IMR-90 (cell line): ENCODE results near the gene SPEG. TPM values are rescaled to one million over a fixed set of nuclear protein-coding genes. Genes with fewer than 3 reads are reported as not detected.

ENCODE experiments used
- ATAC-seq: fragments of 200-7000 bp; cut with Tn5 transposase; 2 replicates; pipeline ENCODE4 v1.9.1; 2020; ENCODE audit warnings: low read depth, mild to moderate bottlenecking, moderate library complexity
- BruUV-seq: library from RNA; stranded (reverse); fragments of 400-500 nt; replicated peaks from 2 replicates; lab custom pipeline; 2021; lab: Mats Ljungman, UMichigan
- CTCF ChIA-PET: fragments of 300-600 bp; formaldehyde crosslinking; extraction: SDS; loops from one replicate; lab custom pipeline; 2021; ENCODE audit warnings: antibody characterized with exemption; lab: Yijun Ruan, JAX
- POLR2A ChIA-PET: fragments of 300-600 bp; sonication (Branson Sonifier 250); formaldehyde crosslinking; loops from one replicate; lab custom pipeline; 2022; ENCODE audit warnings: antibody characterized with exemption; ENCODE audit not compliant: unreplicated experiment; lab: Charles Lee
- DNase-seq: peaks from one replicate; pipeline ENCODE4 v3.0.0; 2013
- H2AFZ ChIP-seq: replicated peaks from 2 replicates; pipeline ENCODE3; 2013; ENCODE audit warnings: low read length, mild to moderate bottlenecking; ENCODE audit not compliant: poor library complexity
- H2AK5ac ChIP-seq: 2 replicates; pipeline ENCODE4 v1.6.1; 2013; ENCODE audit warnings: low read depth, low read length, inconsistent platforms
- H2AK9ac ChIP-seq: replicated peaks from 2 replicates; pipeline ENCODE3; 2013; ENCODE audit warnings: mild to moderate bottlenecking, low read depth, low read length, moderate library complexity; ENCODE audit not compliant: poor library complexity
- H2BK120ac ChIP-seq: 2 replicates; pipeline ENCODE4 v1.6.1; 2013; ENCODE audit warnings: low read depth, low read length, inconsistent platforms
- H2BK15ac ChIP-seq: 3 replicates; pipeline ENCODE4 v1.6.1; 2013; ENCODE audit warnings: low read depth, low read length, inconsistent platforms
- H2BK20ac ChIP-seq: 2 replicates; pipeline ENCODE4 v1.6.1; 2013; ENCODE audit warnings: low read depth, mild to moderate bottlenecking, inconsistent platforms, low read length, moderate library complexity
- H2BK5ac ChIP-seq: 2 replicates; pipeline ENCODE4 v1.6.1; 2013; ENCODE audit warnings: mild to moderate bottlenecking, low read depth, low read length, inconsistent platforms; ENCODE audit not compliant: poor library complexity, severe bottlenecking
- H3K14ac ChIP-seq: replicated peaks from 2 replicates; pipeline ENCODE4 v1.6.1; 2013; ENCODE audit warnings: low read depth, low read length, inconsistent platforms
- H3K18ac ChIP-seq: 2 replicates; pipeline ENCODE4 v1.6.1; 2013; ENCODE audit warnings: low read depth, low read length, control low read depth
- H3K23ac ChIP-seq: 2 replicates; pipeline ENCODE4 v1.6.1; 2013; ENCODE audit warnings: low read depth, low read length, inconsistent platforms
- H3K27ac ChIP-seq: 2 replicates; pipeline ENCODE4 v1.5.1; 2013; ENCODE audit warnings: mild to moderate bottlenecking, control low read depth, low read length; ENCODE audit not compliant: insufficient read depth
- H3K27me3 ChIP-seq: 2 replicates; pipeline ENCODE4 v1.6.1; 2013; ENCODE audit warnings: low read length; ENCODE audit not compliant: control insufficient read depth, insufficient read depth
- H3K36me3 ChIP-seq: 2 replicates; pipeline ENCODE4 v1.6.1; 2013; ENCODE audit warnings: low read length, mixed read lengths; ENCODE audit not compliant: control insufficient read depth, insufficient read depth
- H3K4ac ChIP-seq: 2 replicates; pipeline ENCODE4 v1.6.1; 2013; ENCODE audit warnings: low read depth, low read length, inconsistent platforms
- H3K4me1 ChIP-seq: 2 replicates; pipeline ENCODE4 v1.6.1; 2013; ENCODE audit warnings: low read length, mixed read lengths; ENCODE audit not compliant: control insufficient read depth, insufficient read depth
- H3K4me2 ChIP-seq: 2 replicates; pipeline ENCODE4 v1.6.1; 2013; ENCODE audit warnings: low read depth, mild to moderate bottlenecking, control low read depth, low read length, moderate library complexity
- H3K4me3 ChIP-seq: 2 replicates; pipeline ENCODE4 v1.5.1; 2013; ENCODE audit warnings: low read depth, mild to moderate bottlenecking, control low read depth, low read length, moderate library complexity; ENCODE audit not compliant: insufficient read depth
- H3K56ac ChIP-seq: 2 replicates; pipeline ENCODE4 v1.6.1; 2013; ENCODE audit warnings: low read length, inconsistent platforms; ENCODE audit not compliant: insufficient read depth; ENCODE audit errors: extremely low read depth
- H3K79me1 ChIP-seq, 2 experiments: 2 replicates each; pipeline ENCODE4 v1.6.1; 2013; ENCODE audit warnings: low read length in 2 of 2, inconsistent platforms in 1 of 2, low read depth in 1 of 2
- H3K9ac ChIP-seq: 2 replicates; pipeline ENCODE4 v1.6.1; 2013; ENCODE audit warnings: low read depth, low read length, control low read depth
- H3K9me1 ChIP-seq: 2 replicates; pipeline ENCODE4 v1.6.1; 2013; ENCODE audit warnings: low read length, inconsistent platforms; ENCODE audit not compliant: insufficient read depth
- H3K9me3 ChIP-seq: 2 replicates; pipeline ENCODE4 v1.6.1; 2013; ENCODE audit warnings: low read length; ENCODE audit not compliant: control insufficient read depth, insufficient read depth
- H4K20me1 ChIP-seq: 2 replicates; pipeline ENCODE4 v1.6.1; 2013; ENCODE audit warnings: low read length, inconsistent platforms; ENCODE audit not compliant: insufficient read depth
- H4K5ac ChIP-seq: 2 replicates; pipeline ENCODE4 v1.6.1; 2013; ENCODE audit warnings: mild to moderate bottlenecking, low read depth, low read length, control low read depth
- H4K8ac ChIP-seq, 2 experiments: 2 replicates each; pipeline ENCODE4 v1.6.1; 2013; ENCODE audit warnings: low read depth in 2 of 2, low read length in 2 of 2, control low read depth in 1 of 2, inconsistent platforms in 1 of 2
- H4K91ac ChIP-seq: 2 replicates; pipeline ENCODE4 v1.6.1; 2013; ENCODE audit warnings: low read depth, low read length, inconsistent platforms; ENCODE audit not compliant: insufficient read depth
- BHLHE40 ChIP-seq: fragments of 150-350 bp; IDR thresholded peaks from 2 replicates; pipeline ENCODE4 v1.6.1; 2016; ENCODE audit warnings: mild to moderate bottlenecking, low read depth, low read length
- CEBPB ChIP-seq: IDR thresholded peaks from 2 replicates; pipeline ENCODE4 v1.6.1; 2012; ENCODE audit warnings: low read depth, low read length, improper control_type of control experiment
- CTCF ChIP-seq: conservative IDR thresholded peaks from 2 replicates; pipeline ENCODE4 v1.5.1; 2012; ENCODE audit warnings: mild to moderate bottlenecking, low read depth, low read length, improper control_type of control experiment
- ELK1 ChIP-seq: fragments of 150-350 bp; IDR thresholded peaks from 2 replicates; pipeline ENCODE4 v1.6.1; 2016; ENCODE audit warnings: low read depth, mild to moderate bottlenecking, low read length, moderate library complexity, borderline replicate concordance
- FOS ChIP-seq: fragments of 150-350 bp; IDR thresholded peaks from 2 replicates; pipeline ENCODE4 v1.6.1; 2016; ENCODE audit warnings: low read depth, low read length
- MAFK ChIP-seq: IDR thresholded peaks from 2 replicates; pipeline ENCODE4 v1.6.1; 2012; ENCODE audit warnings: low read depth, low read length, improper control_type of control experiment
- MAZ ChIP-seq: IDR thresholded peaks from 2 replicates; pipeline ENCODE4 v1.6.1; 2012; ENCODE audit warnings: low read depth, mild to moderate bottlenecking, low read length, improper control_type of control experiment, moderate library complexity, borderline replicate concordance
- MXI1 ChIP-seq: IDR thresholded peaks from 2 replicates; pipeline ENCODE4 v1.6.1; 2012; ENCODE audit warnings: low read depth, mild to moderate bottlenecking, low read length, moderate library complexity, borderline replicate concordance
- POLR2A ChIP-seq: IDR thresholded peaks from 2 replicates; pipeline ENCODE4 v1.6.1; 2012; ENCODE audit warnings: mild to moderate bottlenecking, low read depth, low read length
- RAD21 ChIP-seq: IDR thresholded peaks from 2 replicates; pipeline ENCODE4 v1.6.1; 2012; ENCODE audit warnings: low read length, improper control_type of control experiment
- RCOR1 ChIP-seq: IDR thresholded peaks from 2 replicates; pipeline ENCODE4 v1.6.1; 2012; ENCODE audit warnings: mild to moderate bottlenecking, low read length, improper control_type of control experiment; ENCODE audit not compliant: insufficient replicate concordance
- RFX5 ChIP-seq: IDR thresholded peaks from 2 replicates; pipeline ENCODE4 v1.8.0; 2012; ENCODE audit warnings: low read depth, mild to moderate bottlenecking, low read length, moderate library complexity
- SMC3 ChIP-seq: fragments of 150-350 bp; IDR thresholded peaks from 2 replicates; pipeline ENCODE4 v1.6.1; 2016; ENCODE audit warnings: low read depth, mild to moderate bottlenecking, antibody characterized with exemption, low read length, moderate library complexity
- USF2 ChIP-seq: fragments of 150-350 bp; IDR thresholded peaks from 2 replicates; pipeline ENCODE4 v1.6.1; 2017; ENCODE audit warnings: mild to moderate bottlenecking, antibody characterized with exemption, low read length, low read depth
- WGBS, 2 experiments: methylation state at CpG; one replicate each; pipeline versions ENCODE4 v1.1.5 to v1.1.7; 2013; ENCODE audit warnings: missing lambda C conversion rate in 2 of 2; ENCODE audit not compliant: insufficient read length in 1 of 2; ENCODE audit errors: extremely low coverage in 2 of 2; 5-methylcytosine and 5-hydroxymethylcytosine counted together
- dilution Hi-C: fragments of 300-500 bp; cut with HindIII; formaldehyde crosslinking; loops from one replicate; pipeline ENCODE4 v1.14.3; 2018; ENCODE audit warnings: low sequenced_read_pairs; ENCODE audit not compliant: unreplicated experiment
- in situ Hi-C: fragments of 300-500 bp; cut with MboI; formaldehyde crosslinking; loops from 3 replicates; pipeline ENCODE4 v1.14.3; 2019; ENCODE audit warnings: low sequenced_read_pairs, inconsistent platforms, mixed read lengths
- intact Hi-C: fragments of 100-400 bp; cut with micrococcal nuclease; formaldehyde crosslinking; loops from 2 replicates; pipeline ENCODE4 v1.10.0; 2022
- polyA plus RNA-seq, 3 experiments: library from polyadenylated mRNA; depleted of rRNA; stranded (reverse); fragments of >200 nt; gene quantifications; 2 replicates each; pipeline ENCODE4 v1.2.3, GENCODE V29; 2012; ENCODE audit warnings: low replicate concordance in 1 of 3
- total RNA-seq: library from RNA; depleted of rRNA; stranded (reverse); fragments of >200 nt; gene quantifications from 2 replicates; pipeline ENCODE4 v1.2.3, GENCODE V29; 2012

The SPEG gene
- total and polyA plus RNA-seq, 2 of the 4 experiments (the other 2 are of a cell fraction), result 6.8 to 81.6 TPM

GRCh38 chr2:219451661-219452360, 17.2 kb downstream of the SPEG start:
- peak overlapping the region; percentile 81 for H3K18ac ChIP-seq
- H3K9ac ChIP-seq, result peak overlapping the region; percentile 9; the same call in 1 of the 2 replicates
- ChIA-PET CTCF (no interaction called here), POLR2A (interaction anchor here (1.4 kb wide), 1 partner anchor 47 kb away, joined by 3 read pairs; the partner anchor contains the start of gene GMPPA)
- H3K27me3 ChIP-seq, result no peaks in the 10 kb centered on the region
- H4K20me1 ChIP-seq, result no peaks in the 10 kb centered on the region; the same call in 1 of the 2 replicates
- H3K9me3 ChIP-seq, result no peaks in the 10 kb centered on the region
- in situ Hi-C loops, result no loop called here
- H4K8ac ChIP-seq, result peak overlapping the region; percentile 59 to 92
- peak; percentile 18 for DNase-seq
- peak overlapping the region; percentile 97 for H3K14ac ChIP-seq
- H3K4me3 ChIP-seq, result no peak overlapping the region
- H3K4me2 ChIP-seq, result no peak overlapping the region
- WGBS, 2 experiments, result 54% methylated on average over 5 of the region's 18 CpGs; no CpG with 5 or more reads in 1 of the 2 experiments
- peak overlapping the region; percentile 99 for H3K4ac ChIP-seq
- intact Hi-C loops, result loop anchor here (2.0 kb wide), 1 partner anchor 49 kb away; no protein-coding TSS in a partner anchor
- peak overlapping the region; percentile 100 for H2AK5ac ChIP-seq
- H3K23ac ChIP-seq, result peak overlapping the region; percentile 53; the same call in 1 of the 2 replicates
- peak overlapping the region; percentile 97 for H4K91ac ChIP-seq
- ATAC-seq, result no peak
- no TSS peak for BruUV-seq
- peak overlapping the region; percentile 86 for H3K27ac ChIP-seq
- peaks cover 38% of the 10 kb centered on the region for H3K36me3 ChIP-seq
- no peak overlapping the region for H2AFZ ChIP-seq
- H4K5ac ChIP-seq, result peak overlapping the region; percentile 78
- peaks cover 27% of the 10 kb centered on the region for H3K4me1 ChIP-seq
- peak overlapping the region; percentile 99 for H2BK15ac ChIP-seq
- peaks cover 29% of the 10 kb centered on the region for H3K9me1 ChIP-seq
- H2BK120ac ChIP-seq, result peak overlapping the region; percentile 97
- peak overlapping the region; percentile 93 for H2BK5ac ChIP-seq
- peak overlapping the region; percentile 94 for H2AK9ac ChIP-seq
- H3K79me1 ChIP-seq, result peaks cover 12 to 37% of the 10 kb centered on the region in 2 experiments
- peak overlapping the region; percentile 97 for H2BK20ac ChIP-seq
- dilution Hi-C loops, result no loop called here
- H3K56ac ChIP-seq, result peak overlapping the region; percentile 64; the same call in 1 of the 2 replicates
- TF ChIP-seq FOS (no peak), CEBPB (no peak), CTCF (no peak), RCOR1 (no peak), USF2 (no peak), ELK1 (no peak), BHLHE40 (no peak), MAZ (no peak), SMC3 (no peak), RFX5 (no peak), MAFK (no peak), POLR2A (no peak), MXI1 (no peak), RAD21 (no peak)
